Measurements from ENCODE around the gene ARHGAP28.
"Not testable (repeated sequence)": the region's sequence is repeated elsewhere in the genome, so short reads cannot be mapped to it uniquely, and the experiment has no call there.

ARHGAP28 gene

GRCh38 chr18:6821356-6821755, 91.8 kb downstream of the ARHGAP28 start:
- DNase-seq: no peak

- not testable (repeated sequence) for DNase-seq
These were observed 97.6 kb downstream of the ARHGAP28 start for GRCh38 chr18:6827161-6827560.

DNA sequence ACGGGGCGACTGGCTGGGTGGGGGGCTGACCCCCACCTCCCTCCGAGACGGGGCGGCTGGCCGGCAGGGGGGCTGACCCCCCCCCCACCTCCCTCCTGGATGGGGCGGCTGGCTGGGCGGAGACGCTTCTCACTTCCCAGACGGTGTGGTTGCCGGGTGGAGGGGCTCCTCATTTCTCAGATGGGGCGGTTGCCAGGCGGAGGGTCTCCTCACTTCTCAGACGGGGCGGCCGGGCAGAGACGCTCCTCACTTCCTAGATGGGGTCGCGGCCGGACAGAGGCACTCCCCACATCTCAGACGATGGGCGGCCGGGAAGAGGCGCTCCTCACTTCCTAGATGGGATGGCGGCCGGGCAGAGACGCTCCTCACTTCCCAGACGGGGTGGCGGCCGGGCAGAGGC, 98.0 kb downstream of the ARHGAP28 start:
- not testable (repeated sequence) for DNase-seq

DNA sequence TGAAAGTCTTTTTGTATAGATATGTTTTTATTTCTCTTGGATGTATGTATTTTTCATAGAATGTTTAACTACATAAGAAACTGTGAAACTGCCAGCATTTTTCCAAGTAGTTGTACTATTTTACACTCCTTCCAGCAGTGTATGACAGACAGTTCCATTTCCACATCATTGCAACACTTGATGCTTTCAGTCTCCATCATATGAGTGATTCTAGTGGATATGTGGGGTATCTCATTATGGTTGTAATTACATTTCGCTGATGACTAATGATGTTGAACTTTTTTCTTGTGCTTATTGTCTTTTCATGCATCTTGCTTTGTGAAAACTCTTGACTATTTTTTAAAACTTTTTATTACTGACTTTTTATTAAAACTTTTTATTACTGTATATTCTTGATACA, 101.4 kb downstream of the ARHGAP28 start:
- DNase-seq: no peak

DNA sequence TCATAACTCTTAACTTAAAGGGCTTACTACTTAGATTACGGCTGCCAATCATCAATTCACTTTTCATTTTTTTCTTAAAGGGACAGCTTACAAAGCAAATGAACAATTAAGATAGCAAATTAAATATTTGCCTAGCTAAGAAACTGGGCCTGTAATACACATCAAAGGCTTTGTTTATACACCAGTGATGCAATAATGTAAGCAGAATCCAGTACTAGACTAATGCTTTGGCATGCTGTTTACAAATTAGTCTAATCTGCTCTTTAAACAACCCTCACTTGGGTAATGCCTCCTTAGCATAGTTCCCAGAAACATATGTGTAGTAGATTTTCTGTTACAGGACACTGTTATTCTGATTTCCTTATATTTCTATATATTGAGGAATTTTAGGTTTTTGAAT, 105.8 kb downstream of the ARHGAP28 start:
- DNase-seq: no peak

GRCh38 chr18:6836331-6836730, 106.8 kb downstream of the ARHGAP28 start:
- DNase-seq: no peak

DNA sequence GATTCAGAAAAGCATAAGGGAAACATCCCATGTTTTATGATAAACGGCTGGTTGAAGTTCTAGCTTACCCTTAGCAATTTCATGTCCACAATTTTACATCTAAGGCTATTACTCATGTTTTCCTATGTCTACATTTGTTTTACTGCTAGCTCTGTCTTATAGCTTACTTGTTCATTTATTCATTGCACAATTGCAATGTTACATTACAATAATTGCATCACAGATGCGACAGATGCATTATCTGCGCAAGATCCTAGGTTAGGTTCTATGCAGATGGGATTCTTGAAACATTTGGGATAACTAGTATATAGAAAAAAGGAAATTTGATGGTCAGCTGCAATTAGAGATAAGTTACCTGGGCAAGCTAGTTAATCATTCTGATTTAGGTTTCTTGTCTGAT, 108.4 kb downstream of the ARHGAP28 start:
- no peak for DNase-seq

GRCh38 chr18:6842081-6842480, 112.6 kb downstream of the ARHGAP28 start:
- no peak for DNase-seq

DNA sequence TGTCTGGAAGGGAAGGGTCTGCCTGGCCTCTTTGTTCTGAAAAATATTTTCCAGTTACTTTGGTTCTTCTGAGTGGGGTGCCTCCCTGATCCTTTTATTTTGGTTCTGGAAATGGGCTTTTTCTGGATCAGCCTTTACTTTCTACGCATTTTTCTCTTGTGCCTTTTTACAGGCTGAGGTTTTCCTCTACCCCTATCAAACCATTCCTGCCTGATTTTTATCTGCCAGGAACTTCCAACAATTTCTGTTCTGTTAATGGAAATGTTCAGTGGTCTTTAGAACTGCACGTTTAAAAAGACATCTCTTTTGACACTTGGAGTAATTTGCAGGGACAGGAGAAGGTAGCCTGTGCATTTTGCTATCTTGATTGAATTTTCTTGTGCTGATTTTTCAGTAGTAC, 113.8 kb downstream of the ARHGAP28 start:
- no peak for DNase-seq

GRCh38 chr18:6845521-6845920, 116.0 kb downstream of the ARHGAP28 start:
- DNase-seq: not testable (repeated sequence)

- DNase-seq: no peak
These were observed 120.9 kb downstream of the ARHGAP28 start for GRCh38 chr18:6850396-6850795.

DNA sequence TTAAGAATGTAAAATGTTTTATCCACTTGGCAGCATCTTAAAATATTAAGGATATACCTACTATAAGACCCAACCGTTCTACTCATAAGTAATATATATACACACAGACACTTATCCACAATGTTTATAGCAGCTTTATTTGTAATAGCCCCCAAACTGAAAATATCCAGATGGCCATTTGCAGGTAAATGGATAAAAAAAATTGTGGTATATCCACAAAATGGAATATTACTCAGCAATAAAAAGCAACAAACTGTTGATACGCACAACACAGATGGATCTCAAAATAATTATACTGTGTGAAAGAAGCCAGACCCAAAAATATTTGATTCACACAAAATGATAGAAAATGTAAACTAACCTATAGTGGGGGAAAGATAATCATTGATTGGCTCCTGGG, 122.0 kb downstream of the ARHGAP28 start:
- no peak for DNase-seq

DNA sequence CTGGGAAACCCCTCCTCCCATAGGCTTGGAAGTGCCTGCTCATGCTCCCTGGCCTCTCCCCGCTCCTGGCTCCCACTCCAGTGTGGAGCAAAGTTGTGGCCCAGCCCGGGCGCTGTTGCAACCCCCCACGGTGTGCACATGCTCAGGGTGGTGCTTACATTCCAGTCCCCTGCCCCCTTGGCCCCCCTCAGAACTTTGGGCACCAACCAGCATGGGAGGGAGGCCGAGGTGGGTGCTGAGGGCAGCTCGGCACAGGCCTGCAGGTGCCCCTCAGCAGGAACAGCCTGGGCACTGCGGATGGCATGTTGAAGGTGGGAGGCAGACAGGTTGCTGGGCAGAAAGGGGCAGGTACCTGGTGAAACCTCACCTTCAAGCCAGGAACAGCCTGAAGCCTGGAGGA, 125.3 kb downstream of the ARHGAP28 start:
- DNase-seq: no peak

- DNase-seq: no peak
These were observed 126.3 kb downstream of the ARHGAP28 start for GRCh38 chr18:6855767-6856166.

DNA sequence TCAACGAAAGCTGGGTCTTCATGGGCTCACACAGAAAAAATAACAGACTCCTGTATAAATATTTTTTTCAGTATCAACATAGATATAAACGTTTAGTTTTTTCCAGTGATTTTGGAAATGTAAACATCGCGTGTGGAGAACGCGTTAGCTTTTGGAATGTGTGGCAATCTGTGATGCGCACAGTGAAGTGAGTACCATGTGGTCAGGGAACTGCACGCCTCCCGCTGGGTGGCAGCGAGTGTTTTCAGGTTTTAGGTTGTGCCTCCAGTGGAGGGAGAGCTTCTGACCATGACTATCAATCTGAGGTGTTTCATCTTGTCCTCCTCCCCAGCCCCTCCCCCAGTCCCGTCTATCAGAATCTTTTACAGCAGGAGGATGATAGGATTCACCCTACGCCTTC, 127.8 kb downstream of the ARHGAP28 start:
- no peak for DNase-seq

DNA sequence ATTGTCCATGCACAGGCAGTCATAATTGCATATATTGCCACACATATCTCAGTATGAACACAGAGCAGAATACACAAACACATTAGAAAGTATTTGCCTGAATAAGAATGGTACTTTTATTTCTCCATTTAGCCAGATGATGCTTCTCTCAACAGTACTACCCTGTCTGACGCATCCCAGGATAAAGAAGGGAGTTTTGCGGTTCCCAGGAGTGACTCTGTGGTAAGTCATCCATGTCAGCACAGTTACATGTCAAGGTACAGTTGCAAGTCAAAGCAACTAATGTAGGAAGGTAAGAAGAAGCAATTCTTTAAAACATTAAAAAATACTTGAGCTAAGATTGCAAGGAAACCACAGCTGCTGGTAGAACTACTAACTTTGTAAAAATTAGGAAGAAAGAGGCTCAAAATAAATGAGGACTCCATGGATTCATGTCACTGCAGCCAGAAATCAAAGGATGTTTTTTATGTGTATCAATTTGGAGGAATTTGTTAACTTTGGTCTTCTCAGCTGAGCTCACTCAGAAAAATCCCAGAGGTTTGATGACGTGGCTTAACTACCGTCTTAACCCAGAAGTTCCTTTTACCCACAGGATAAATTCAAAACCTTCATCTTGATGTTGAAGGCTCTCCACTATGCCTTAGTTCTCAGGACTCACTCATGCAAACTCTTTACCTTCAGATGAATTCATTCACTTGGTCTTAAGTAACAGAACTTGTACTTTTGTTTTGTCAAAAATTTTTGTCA, 130.3 kb downstream of the ARHGAP28 start:
- no peak for DNase-seq

- DNase-seq: no peak
These were observed 131.4 kb downstream of the ARHGAP28 start for GRCh38 chr18:6860804-6861448.

GRCh38 chr18:6865251-6865650, 135.7 kb downstream of the ARHGAP28 start:
- no peak for DNase-seq

GRCh38 chr18:6866552-6867085, 137.1 kb downstream of the ARHGAP28 start:
- peak; percentile 82 to 95 for DNase-seq

DNA sequence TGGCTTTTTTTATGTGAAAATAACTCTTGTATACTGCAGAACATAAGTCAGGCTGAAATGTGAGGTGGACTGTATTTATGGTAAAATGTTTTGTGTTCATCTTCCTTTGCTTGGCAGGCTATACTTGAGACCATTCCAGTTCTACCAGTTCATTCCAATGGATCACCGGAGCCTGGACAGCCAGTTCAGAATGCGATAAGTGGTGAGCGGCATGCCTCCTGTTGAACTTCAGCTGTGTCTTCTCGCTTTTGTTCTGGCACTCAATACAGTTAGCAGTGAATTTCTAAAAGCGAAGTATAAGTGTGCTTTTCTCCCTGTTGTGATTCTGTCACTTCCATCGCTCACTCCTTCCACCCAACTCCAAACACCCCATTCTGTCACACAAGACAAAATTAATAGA, 138.5 kb downstream of the ARHGAP28 start:
- DNase-seq: no peak

DNA sequence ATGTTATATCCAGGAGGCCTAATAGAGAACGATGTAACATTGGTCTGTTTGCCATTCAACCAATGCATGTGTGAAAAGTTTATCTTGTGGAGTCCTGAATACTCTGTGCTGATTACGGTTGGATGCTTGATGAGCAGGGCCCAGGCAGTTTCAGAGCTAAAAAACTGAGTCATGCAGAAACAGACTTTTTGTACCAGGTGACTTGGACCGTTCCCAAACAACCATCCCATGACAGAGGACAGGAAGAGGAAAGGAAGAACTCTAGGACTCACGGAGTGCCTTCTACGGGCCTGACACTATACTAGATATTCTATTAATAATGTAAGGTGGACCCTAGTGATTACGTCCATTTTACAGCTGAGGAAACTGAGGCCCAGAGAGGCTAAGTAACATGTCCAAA, 142.1 kb downstream of the ARHGAP28 start:
- no peak for DNase-seq

- no peak for DNase-seq
These were observed 143.7 kb downstream of the ARHGAP28 start for GRCh38 chr18:6873040-6873751.

DNA sequence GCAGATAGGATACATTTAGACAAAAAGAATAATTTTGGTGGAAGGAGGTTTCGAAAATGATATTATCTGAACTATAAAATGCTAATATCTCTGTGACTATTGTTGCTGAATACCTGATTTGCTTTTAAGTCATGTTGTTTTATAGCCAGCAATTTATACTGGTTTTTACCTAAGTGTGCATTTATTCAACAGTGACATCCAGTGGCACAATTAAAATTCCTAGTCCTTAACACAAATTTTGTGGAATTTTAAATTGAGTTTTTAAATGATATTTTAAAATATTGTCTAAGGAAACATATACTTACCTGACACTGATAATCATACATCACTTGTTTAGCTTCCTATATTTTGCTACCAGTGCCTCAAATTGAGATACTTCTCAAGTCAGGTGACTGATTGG, 144.8 kb downstream of the ARHGAP28 start:
- no peak for DNase-seq

DNA sequence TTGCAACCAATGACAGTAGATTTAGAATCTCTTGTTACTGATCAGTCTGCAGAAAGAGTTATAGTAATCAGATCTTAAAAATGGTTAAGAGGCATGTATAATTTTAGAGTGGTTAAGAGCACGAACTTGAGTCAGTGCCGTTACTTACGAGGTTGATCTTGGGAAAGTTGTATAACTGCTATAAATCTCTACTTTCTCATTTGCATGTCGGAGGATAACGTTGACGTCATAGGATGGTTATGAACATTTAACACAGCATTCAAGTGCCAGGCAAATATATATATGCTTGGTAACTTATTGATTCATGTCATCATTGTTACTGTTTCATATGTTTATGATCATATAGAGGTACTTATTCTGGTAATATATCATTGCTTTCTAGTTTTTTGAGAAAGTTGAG, 146.2 kb downstream of the ARHGAP28 start:
- DNase-seq: no peak
